ENCODE results near the gene CLPSL2. TPM values are rescaled to one million over a fixed set of nuclear protein-coding genes. Genes with fewer than 3 reads are reported as not detected.

The CLPSL2 gene
- total RNA-seq, 1 donor from 2014 or later: not detected

DNA sequence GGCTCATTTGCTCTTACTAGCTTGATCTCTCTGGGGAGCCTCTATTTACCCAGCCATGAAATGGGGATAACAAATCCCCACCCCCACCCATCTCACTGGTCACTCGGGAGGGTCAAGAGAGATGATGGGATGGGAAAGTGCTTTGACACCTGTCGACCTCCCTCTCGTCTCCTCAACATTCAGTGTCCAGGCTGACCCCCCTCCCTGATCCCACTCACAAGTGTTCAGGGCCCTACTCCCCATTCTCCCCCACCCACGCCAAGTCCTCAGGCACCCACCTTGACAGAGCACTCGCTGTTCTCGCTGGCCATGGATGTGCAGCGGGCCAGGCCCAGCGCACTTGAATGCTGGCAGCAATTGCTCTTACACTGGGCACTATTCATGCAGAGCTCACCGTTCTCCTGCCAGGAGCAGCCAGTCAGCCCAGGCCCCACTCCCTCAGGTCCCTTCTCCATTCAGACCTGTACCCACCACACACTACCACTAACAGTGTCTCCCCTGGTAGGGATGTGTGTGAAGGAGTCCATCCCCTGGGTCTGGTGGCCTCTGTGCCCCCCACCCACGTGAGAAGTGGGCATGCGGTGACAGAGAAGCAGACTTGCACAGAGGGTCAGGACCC, 19.2 kb downstream of the CLPSL2 start:
- Mint-ChIP-seq H3K4me1 (ENCODE audit: unreplicated experiment) (peaks cover 12% of the 10 kb centered on the region), H3K36me3 (ENCODE audit: low read depth, unreplicated experiment) (no peaks in the 10 kb centered on the region), H3K27me3 (ENCODE audit: unreplicated experiment) (peaks cover 8% of the 10 kb centered on the region), H3K4me3 (ENCODE audit: unreplicated experiment) (no peak overlapping the region), H3K9me3 (ENCODE audit: unreplicated experiment) (no peaks in the 10 kb centered on the region), H3K27ac (ENCODE audit: unreplicated experiment) (no peak overlapping the region)
- no peak for DNase-seq (ENCODE audit: low spot score)
- TF ChIP-seq, protein P1, sequence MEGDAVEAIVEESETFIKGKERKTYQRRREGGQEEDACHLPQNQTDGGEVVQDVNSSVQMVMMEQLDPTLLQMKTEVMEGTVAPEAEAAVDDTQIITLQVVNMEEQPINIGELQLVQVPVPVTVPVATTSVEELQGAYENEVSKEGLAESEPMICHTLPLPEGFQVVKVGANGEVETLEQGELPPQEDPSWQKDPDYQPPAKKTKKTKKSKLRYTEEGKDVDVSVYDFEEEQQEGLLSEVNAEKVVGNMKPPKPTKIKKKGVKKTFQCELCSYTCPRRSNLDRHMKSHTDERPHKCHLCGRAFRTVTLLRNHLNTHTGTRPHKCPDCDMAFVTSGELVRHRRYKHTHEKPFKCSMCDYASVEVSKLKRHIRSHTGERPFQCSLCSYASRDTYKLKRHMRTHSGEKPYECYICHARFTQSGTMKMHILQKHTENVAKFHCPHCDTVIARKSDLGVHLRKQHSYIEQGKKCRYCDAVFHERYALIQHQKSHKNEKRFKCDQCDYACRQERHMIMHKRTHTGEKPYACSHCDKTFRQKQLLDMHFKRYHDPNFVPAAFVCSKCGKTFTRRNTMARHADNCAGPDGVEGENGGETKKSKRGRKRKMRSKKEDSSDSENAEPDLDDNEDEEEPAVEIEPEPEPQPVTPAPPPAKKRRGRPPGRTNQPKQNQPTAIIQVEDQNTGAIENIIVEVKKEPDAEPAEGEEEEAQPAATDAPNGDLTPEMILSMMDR (IDR thresholded peaks at IDR 0.05; ENCODE audit: unreplicated experiment): no peak

DNA sequence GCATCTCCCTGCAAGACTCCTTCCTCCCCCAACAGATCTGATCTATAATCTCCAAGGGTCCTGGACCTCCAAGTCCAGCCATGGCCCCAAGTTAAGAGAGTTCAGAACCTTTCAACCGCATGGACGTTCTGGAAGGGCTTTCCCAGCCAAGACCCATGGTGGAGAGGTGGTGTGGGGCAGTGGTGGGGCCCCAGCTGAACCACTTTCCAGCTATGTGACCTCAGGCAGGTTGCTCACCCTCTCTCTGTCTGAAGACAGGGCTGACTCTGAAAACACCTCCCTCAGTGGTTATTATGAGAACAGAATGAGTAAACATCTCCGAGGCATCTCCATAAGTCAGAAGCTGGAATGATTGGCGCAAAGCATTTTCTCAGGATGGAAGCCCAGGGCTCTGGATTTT, 19.8 kb downstream of the CLPSL2 start:
- Mint-ChIP-seq H3K27me3 (ENCODE audit: unreplicated experiment) (peaks cover 8% of the 10 kb centered on the region), H3K27ac (ENCODE audit: unreplicated experiment) (no peak overlapping the region), H3K36me3 (ENCODE audit: low read depth, unreplicated experiment) (no peaks in the 10 kb centered on the region), H3K9me3 (ENCODE audit: unreplicated experiment) (no peaks in the 10 kb centered on the region), H3K4me3 (ENCODE audit: unreplicated experiment) (no peak overlapping the region), H3K4me1 (ENCODE audit: unreplicated experiment) (peaks cover 12% of the 10 kb centered on the region)
- TF ChIP-seq, protein P1 (IDR thresholded peaks at IDR 0.05; ENCODE audit: unreplicated experiment): no peak
- no peak for DNase-seq (ENCODE audit: low spot score)

DNA sequence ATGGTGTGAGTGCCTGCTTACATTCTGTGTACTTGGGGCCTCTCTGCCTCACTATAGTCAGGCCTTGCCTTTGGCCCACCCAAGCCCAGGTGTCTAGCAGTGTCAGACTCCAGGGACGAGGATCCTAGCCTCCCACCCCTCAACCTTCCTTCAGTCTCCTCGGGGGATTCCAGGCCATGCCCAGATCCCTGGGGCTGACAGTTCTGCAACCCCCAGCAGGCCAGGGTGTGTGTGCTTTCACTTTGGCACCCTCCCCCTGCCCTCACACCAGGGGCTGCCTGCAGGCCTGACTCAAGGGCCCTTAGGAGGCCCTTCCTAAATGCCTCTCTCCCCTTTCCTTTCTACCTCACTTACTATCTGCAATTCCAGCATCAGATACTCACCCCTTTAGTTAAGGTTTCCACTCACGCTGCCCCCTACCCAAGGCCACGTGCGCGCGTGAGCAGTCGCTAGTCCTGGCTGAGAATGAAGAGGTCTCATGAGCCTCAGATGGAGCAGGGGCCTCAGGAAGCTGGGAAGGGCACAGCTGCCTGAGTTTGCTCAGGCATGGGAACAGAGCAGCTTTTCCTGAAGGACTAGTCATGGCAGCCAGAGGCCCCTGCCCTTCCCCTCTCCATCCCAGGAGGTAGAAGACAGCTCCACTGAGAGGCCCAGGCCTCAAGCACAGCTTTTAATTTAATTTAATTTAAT, 21.6 kb downstream of the CLPSL2 start:
- no peak for DNase-seq (ENCODE audit: low spot score)
- Mint-ChIP-seq H3K9me3 (ENCODE audit: unreplicated experiment) (no peaks in the 10 kb centered on the region), H3K27ac (ENCODE audit: unreplicated experiment) (no peak overlapping the region), H3K4me1 (ENCODE audit: unreplicated experiment) (peaks cover 12% of the 10 kb centered on the region), H3K27me3 (ENCODE audit: unreplicated experiment) (peaks cover 6% of the 10 kb centered on the region), H3K4me3 (ENCODE audit: unreplicated experiment) (no peak overlapping the region), H3K36me3 (ENCODE audit: low read depth, unreplicated experiment) (no peaks in the 10 kb centered on the region)
- TF ChIP-seq, protein P1 (IDR thresholded peaks at IDR 0.05; ENCODE audit: unreplicated experiment): no peak

DNA sequence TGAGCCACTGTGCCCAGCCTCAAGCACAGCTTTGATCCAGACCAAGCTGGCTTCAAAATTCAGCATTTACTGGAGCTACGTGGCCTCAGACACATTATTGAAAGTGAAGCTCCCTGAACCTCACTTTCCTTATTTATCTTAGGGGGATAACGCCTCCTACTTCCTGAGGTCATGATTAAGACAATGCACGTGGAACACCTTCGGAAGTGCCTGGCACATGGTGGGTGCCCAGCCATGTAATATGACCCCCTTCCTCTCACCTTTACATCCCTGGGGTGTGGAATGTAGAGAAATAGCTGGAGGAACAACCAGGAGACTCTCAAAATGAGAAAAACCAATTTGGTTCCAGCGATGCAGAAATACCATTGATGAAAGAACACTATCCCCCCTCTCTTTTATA, 22.3 kb downstream of the CLPSL2 start:
- H3K9me3 Mint-ChIP-seq (ENCODE audit: unreplicated experiment): no peaks in the 10 kb centered on the region
- peaks cover 12% of the 10 kb centered on the region for H3K4me1 Mint-ChIP-seq (ENCODE audit: unreplicated experiment)
- H3K27me3 Mint-ChIP-seq (ENCODE audit: unreplicated experiment): peaks cover 4% of the 10 kb centered on the region
- TF ChIP-seq, protein P1 (IDR thresholded peaks at IDR 0.05; ENCODE audit: unreplicated experiment): no peak
- no peak for DNase-seq (ENCODE audit: low spot score)
- H3K27ac Mint-ChIP-seq (ENCODE audit: unreplicated experiment): no peak overlapping the region
- no peaks in the 10 kb centered on the region for H3K36me3 Mint-ChIP-seq (ENCODE audit: low read depth, unreplicated experiment)
- H3K4me3 Mint-ChIP-seq (ENCODE audit: unreplicated experiment): no peak overlapping the region

DNA sequence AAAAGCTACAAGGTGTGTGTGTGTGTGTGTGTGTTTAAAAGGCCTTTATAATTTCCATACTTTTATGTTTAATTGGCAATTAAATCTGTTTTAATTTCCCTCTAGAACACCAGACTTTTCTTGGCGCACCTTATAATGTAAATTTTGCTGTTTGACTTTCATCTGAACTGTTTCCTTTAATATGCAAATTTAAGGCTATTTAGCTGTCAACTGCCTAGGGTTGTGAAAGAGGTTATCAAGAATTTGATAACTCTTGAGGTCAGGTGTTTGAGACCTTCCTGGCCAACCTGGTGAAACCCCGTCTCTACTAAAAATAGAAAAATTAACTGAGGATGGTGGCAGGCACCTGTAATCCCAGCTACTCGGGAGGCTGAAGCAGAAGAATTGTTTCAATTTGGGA, 24.8 kb downstream of the CLPSL2 start:
- H3K4me3 Mint-ChIP-seq (ENCODE audit: unreplicated experiment): no peak overlapping the region
- no peak for DNase-seq (ENCODE audit: low spot score)
- no peak overlapping the region for H3K27ac Mint-ChIP-seq (ENCODE audit: unreplicated experiment)
- no peaks in the 10 kb centered on the region for H3K36me3 Mint-ChIP-seq (ENCODE audit: low read depth, unreplicated experiment)
- TF ChIP-seq, protein P1 (IDR thresholded peaks at IDR 0.05; ENCODE audit: unreplicated experiment): no peak
- H3K4me1 Mint-ChIP-seq (ENCODE audit: unreplicated experiment): peaks cover 11% of the 10 kb centered on the region
- H3K27me3 Mint-ChIP-seq (ENCODE audit: unreplicated experiment): peaks cover 2% of the 10 kb centered on the region
- H3K9me3 Mint-ChIP-seq (ENCODE audit: unreplicated experiment): no peaks in the 10 kb centered on the region

Measured in endothelial cell (in vitro differentiated cells).